Epidermal melanocyte (primary cell): ENCODE results near the gene FASTKD3.

Source experiments
- DNase-seq: peaks from one replicate; pipeline ENCODE4 v3.0.0; 2011; ENCODE audit warnings: low spot score; ENCODE audit not compliant: insufficient read length

The FASTKD3 gene

GRCh38 chr5:7881091-7881490 is 12.3 kb upstream of the FASTKD3 start:
- no peak for DNase-seq

GRCh38 chr5:7878381-7878873 is 9.6 kb upstream of the FASTKD3 start:
- DNase-seq: no peak

GRCh38 chr5:7877851-7878250 is 9.0 kb upstream of the FASTKD3 start:
- no peak for DNase-seq

GRCh38 chr5:7876867-7877266 is 8.0 kb upstream of the FASTKD3 start:
- no peak for DNase-seq

GRCh38 chr5:7875151-7875550 is 6.3 kb upstream of the FASTKD3 start:
- no peak for DNase-seq

GRCh38 chr5:7874639-7875038 is 5.8 kb upstream of the FASTKD3 start:
- DNase-seq: no peak

- no peak for DNase-seq
Measured at GRCh38 chr5:7873216-7873615, 4.4 kb upstream of the FASTKD3 start.

GRCh38 chr5:7872517-7873130 is 3.8 kb upstream of the FASTKD3 start:
- DNase-seq: no peak

- DNase-seq: no peak
Measured at GRCh38 chr5:7871653-7872052, 2.8 kb upstream of the FASTKD3 start.

GRCh38 chr5:7869474-7870136 is 774 bp upstream of the FASTKD3 start:
- DNase-seq: no peak

GRCh38 chr5:7868427-7868772 is 431 bp downstream of the FASTKD3 start:
- DNase-seq: no peak

GRCh38 chr5:7867260-7867659 is 1.6 kb downstream of the FASTKD3 start:
- no peak for DNase-seq

- no peak for DNase-seq
Measured at GRCh38 chr5:7866196-7866595, 2.6 kb downstream of the FASTKD3 start.

- DNase-seq: no peak
Measured at GRCh38 chr5:7857926-7858632, 10.8 kb downstream of the FASTKD3 start.

GRCh38 chr5:7857361-7857760 is 11.5 kb downstream of the FASTKD3 start:
- no peak for DNase-seq

GRCh38 chr5:7856855-7857254 is 12.0 kb downstream of the FASTKD3 start:
- DNase-seq: no peak

- no peak for DNase-seq
Measured at GRCh38 chr5:7855611-7856010, 13.2 kb downstream of the FASTKD3 start.

- DNase-seq: no peak
Measured at GRCh38 chr5:7852988-7853387, 15.8 kb downstream of the FASTKD3 start.

GRCh38 chr5:7852542-7852941 is 16.3 kb downstream of the FASTKD3 start:
- DNase-seq: no peak

- DNase-seq: no peak
Measured at GRCh38 chr5:7851617-7852289, 17.1 kb downstream of the FASTKD3 start.

GRCh38 chr5:7851240-7851592 is 17.6 kb downstream of the FASTKD3 start:
- no peak for DNase-seq
